Inflammatory macrophage treated with lipopolysaccharide for 4 hours (primary cell): ENCODE results near the gene SERPINE2.
A peak's percentile ranks its signal among the peaks of the same experiment; 100 is the strongest.

Experiments
- DNase-seq: peaks from one replicate; pipeline ENCODE4 v3.0.0-alpha.2; 2020

The SERPINE2 gene

GRCh38 chr2:223971731-223972130, 67.4 kb downstream of the SERPINE2 start:
- no peak for DNase-seq

- peak; percentile 64 for DNase-seq
Measured at GRCh38 chr2:223970343-223971128, 68.5 kb downstream of the SERPINE2 start.

- DNase-seq: peak; percentile 87
Measured at GRCh38 chr2:223969856-223970255, 69.2 kb downstream of the SERPINE2 start.

- no peak for DNase-seq
Measured at GRCh38 chr2:223969315-223969714, 69.8 kb downstream of the SERPINE2 start.

- DNase-seq: no peak
Measured at GRCh38 chr2:223967981-223968380, 71.1 kb downstream of the SERPINE2 start.

GRCh38 chr2:223959688-223960087, 79.4 kb downstream of the SERPINE2 start:
- peak; percentile 37 for DNase-seq

- DNase-seq: peak; percentile 100
Measured at GRCh38 chr2:223957092-223957851, 81.8 kb downstream of the SERPINE2 start, which contains the start of gene MRPL44. MRPL44 (plus strand) TSS chr2:223957463; CDS start chr2:223957473, 10 bp downstream.

GRCh38 chr2:223956300-223956699, 82.8 kb downstream of the SERPINE2 start:
- DNase-seq: no peak

GRCh38 chr2:223954401-223954800, 84.7 kb downstream of the SERPINE2 start:
- DNase-seq: peak; percentile 76

GRCh38 chr2:223952280-223952968, 86.7 kb downstream of the SERPINE2 start:
- no peak for DNase-seq

- DNase-seq: no peak
Measured at GRCh38 chr2:223950448-223951347, 88.4 kb downstream of the SERPINE2 start.

- DNase-seq: peak; percentile 52
Measured at GRCh38 chr2:223949241-223949840, 89.7 kb downstream of the SERPINE2 start.

GRCh38 chr2:223947711-223948205, 91.3 kb downstream of the SERPINE2 start:
- no peak for DNase-seq

- DNase-seq: no peak
Measured at GRCh38 chr2:223945755-223946154, 93.3 kb downstream of the SERPINE2 start.

- peak; percentile 93 for DNase-seq
Measured at GRCh38 chr2:223944703-223945531, 94.2 kb downstream of the SERPINE2 start, which contains the start of gene WDFY1. WDFY1 (minus strand) TSS chr2:223945335; CDS start chr2:223945284, 51 bp downstream.

GRCh38 chr2:223944166-223944702, 94.9 kb downstream of the SERPINE2 start:
- DNase-seq: no peak

GRCh38 chr2:223943561-223944008, 95.5 kb downstream of the SERPINE2 start:
- DNase-seq: peak; percentile 83

GRCh38 chr2:223943135-223943534, 96.0 kb downstream of the SERPINE2 start:
- DNase-seq: no peak

GRCh38 chr2:223941579-223942277, 97.4 kb downstream of the SERPINE2 start:
- no peak for DNase-seq
